Peyer's patch (tissue), 4 donors: ENCODE measurements around the gene SIGLEC15.

Experiments used
- POLR2A ChIP-seq, 2 donors: fragments of 450-650 bp; IDR thresholded peaks; one replicate each; pipeline ENCODE4 v1.5.1; 2017; ENCODE audit warnings: antibody characterized with exemption in 2 of 2, mild to moderate bottlenecking in 2 of 2, moderate library complexity in 2 of 2
- TF ChIP-seq, protein P1 (sequence below), 6 experiments: fragments of 450-650 bp in 4 of 6; fragments of 200-600 bp in 2 of 6; sonication (generic) in 1 of 6; IDR thresholded peaks; one replicate each; pipeline ENCODE4 v1.5.1; 2017 to 2019; ENCODE audit warnings: antibody characterized with exemption in 6 of 6, mild to moderate bottlenecking in 3 of 6, moderate library complexity in 1 of 6

DNA sequence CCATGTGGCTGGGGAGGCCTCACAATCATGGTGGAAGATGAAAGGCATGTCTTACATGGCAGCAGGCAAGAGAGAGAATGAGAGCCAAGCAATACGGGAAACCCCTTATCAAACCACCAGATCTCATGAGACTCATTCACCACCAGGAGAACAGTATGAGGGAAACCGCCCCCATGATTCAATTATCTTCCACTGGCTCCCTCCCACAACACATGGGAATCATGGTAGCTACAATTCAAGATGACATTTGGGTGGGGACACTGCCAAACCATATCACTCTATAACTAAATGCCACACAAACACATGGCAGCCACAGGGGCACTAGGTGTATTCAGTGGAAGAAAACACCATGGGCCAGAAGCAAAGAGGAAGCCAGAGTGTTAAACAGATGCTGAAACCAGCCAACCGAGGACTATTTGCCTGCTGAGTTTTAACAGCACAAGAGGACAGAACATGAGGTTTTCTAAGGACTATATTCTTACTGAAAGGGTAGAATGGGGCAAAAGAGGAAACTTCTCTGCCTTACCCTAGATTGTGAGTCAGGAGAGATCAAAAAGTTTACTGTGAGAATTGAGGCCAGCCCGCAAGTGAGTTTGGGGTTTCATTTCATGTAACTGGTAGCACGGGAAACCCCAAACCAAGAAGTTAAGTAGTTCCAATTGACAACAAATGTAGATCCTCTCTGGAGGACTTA, 49.2 kb downstream of the SIGLEC15 start:
- TF ChIP-seq, protein P1, sequence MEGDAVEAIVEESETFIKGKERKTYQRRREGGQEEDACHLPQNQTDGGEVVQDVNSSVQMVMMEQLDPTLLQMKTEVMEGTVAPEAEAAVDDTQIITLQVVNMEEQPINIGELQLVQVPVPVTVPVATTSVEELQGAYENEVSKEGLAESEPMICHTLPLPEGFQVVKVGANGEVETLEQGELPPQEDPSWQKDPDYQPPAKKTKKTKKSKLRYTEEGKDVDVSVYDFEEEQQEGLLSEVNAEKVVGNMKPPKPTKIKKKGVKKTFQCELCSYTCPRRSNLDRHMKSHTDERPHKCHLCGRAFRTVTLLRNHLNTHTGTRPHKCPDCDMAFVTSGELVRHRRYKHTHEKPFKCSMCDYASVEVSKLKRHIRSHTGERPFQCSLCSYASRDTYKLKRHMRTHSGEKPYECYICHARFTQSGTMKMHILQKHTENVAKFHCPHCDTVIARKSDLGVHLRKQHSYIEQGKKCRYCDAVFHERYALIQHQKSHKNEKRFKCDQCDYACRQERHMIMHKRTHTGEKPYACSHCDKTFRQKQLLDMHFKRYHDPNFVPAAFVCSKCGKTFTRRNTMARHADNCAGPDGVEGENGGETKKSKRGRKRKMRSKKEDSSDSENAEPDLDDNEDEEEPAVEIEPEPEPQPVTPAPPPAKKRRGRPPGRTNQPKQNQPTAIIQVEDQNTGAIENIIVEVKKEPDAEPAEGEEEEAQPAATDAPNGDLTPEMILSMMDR (IDR thresholded peaks at IDR 0.05), result no peak
- TF ChIP-seq POLR2A (IDR thresholded peaks at IDR 0.05), result no peak
